Measurements from ENCODE around the gene RTP1. TPM values are rescaled to one million over a fixed set of nuclear protein-coding genes. Genes with fewer than 3 reads are reported as not detected.

Gene RTP1
- total RNA-seq, 1 donor from 2014 or later: not detected

- H3K4me1 ChIP-seq: peaks cover 12% of the 10 kb centered on the region
- no peaks in the 10 kb centered on the region for H3K27me3 ChIP-seq
- Mint-ChIP-seq H3K9me3 (peaks cover 6% of the 10 kb centered on the region), H3K27me3 (ENCODE audit: insufficient read depth, low read depth) (no peaks in the 10 kb centered on the region), H3K27ac (no peak overlapping the region), H3K36me3 (no peaks in the 10 kb centered on the region), H3K4me1 (peaks cover 16% of the 10 kb centered on the region), H3K4me3 (no peak overlapping the region)
- no peak overlapping the region for H2AFZ ChIP-seq (replicated peaks)
- peaks cover 5% of the 10 kb centered on the region for H3K9me3 ChIP-seq (ENCODE audit: low read depth)
- H3K4me2 ChIP-seq: no peak overlapping the region
- no peak overlapping the region for H3K27ac ChIP-seq
- no peaks in the 10 kb centered on the region for H3K79me2 ChIP-seq (ENCODE audit: low read depth)
- H3F3A ChIP-seq (ENCODE audit: low read depth): peaks cover 3% of the 10 kb centered on the region
- H3K36me3 ChIP-seq: no peaks in the 10 kb centered on the region
- no peak for TF ChIP-seq EZH2 (IDR thresholded peaks at IDR 0.05)
- TF ChIP-seq CTCF (IDR thresholded peaks at IDR 0.05): no peak
- no peak for TF ChIP-seq EZH2phosphoT487 (IDR thresholded peaks at IDR 0.05)
- no peaks in the 10 kb centered on the region for H4K20me1 ChIP-seq (ENCODE audit: low read depth)
- DNase-seq (ENCODE audit: low spot score): no peak
- no peak overlapping the region for H3K4me3 ChIP-seq
- no peak overlapping the region for H3K9ac ChIP-seq
Observed at GRCh38 chr3:187211532-187212195, 14.4 kb downstream of the RTP1 start.

- Mint-ChIP-seq H3K4me1 (peaks cover 16% of the 10 kb centered on the region), H3K4me3 (no peak overlapping the region), H3K27me3 (ENCODE audit: insufficient read depth, low read depth) (no peaks in the 10 kb centered on the region), H3K27ac (no peak overlapping the region), H3K9me3 (peaks cover 6% of the 10 kb centered on the region), H3K36me3 (no peaks in the 10 kb centered on the region)
- Histone ChIP-seq H3K9ac (no peak overlapping the region), H3K27ac (no peak overlapping the region), H3K36me3 (no peaks in the 10 kb centered on the region), H3K4me3 (no peak overlapping the region), H3F3A (ENCODE audit: low read depth) (peaks cover 3% of the 10 kb centered on the region), H3K27me3 (no peaks in the 10 kb centered on the region), H4K20me1 (ENCODE audit: low read depth) (no peaks in the 10 kb centered on the region), H3K79me2 (ENCODE audit: low read depth) (no peaks in the 10 kb centered on the region), H3K4me1 (peaks cover 12% of the 10 kb centered on the region), H2AFZ (replicated peaks) (no peak overlapping the region), H3K9me3 (ENCODE audit: low read depth) (peaks cover 2% of the 10 kb centered on the region), H3K4me2 (no peak overlapping the region)
- no peak for DNase-seq (ENCODE audit: low spot score)
- TF ChIP-seq EZH2 (IDR thresholded peaks at IDR 0.05) (no peak), EZH2phosphoT487 (IDR thresholded peaks at IDR 0.05) (no peak), CTCF (IDR thresholded peaks at IDR 0.05) (no peak)
Observed at GRCh38 chr3:187212196-187212545, 14.9 kb downstream of the RTP1 start.

GRCh38 chr3:187212705-187213104 lies 15.4 kb downstream of the RTP1 start:
- H3K36me3 Mint-ChIP-seq: no peaks in the 10 kb centered on the region
- Histone ChIP-seq H3K4me3 (no peak overlapping the region), H3K9ac (no peak overlapping the region), H3K4me1 (peaks cover 12% of the 10 kb centered on the region), H2AFZ (replicated peaks) (no peak overlapping the region), H3F3A (ENCODE audit: low read depth) (peaks cover 3% of the 10 kb centered on the region), H3K79me2 (ENCODE audit: low read depth) (no peaks in the 10 kb centered on the region), H3K27me3 (no peaks in the 10 kb centered on the region), H3K27ac (no peak overlapping the region), H3K4me2 (no peak overlapping the region), H3K9me3 (ENCODE audit: low read depth) (no peaks in the 10 kb centered on the region), H4K20me1 (ENCODE audit: low read depth) (no peaks in the 10 kb centered on the region), H3K36me3 (no peaks in the 10 kb centered on the region)
- H3K27me3 Mint-ChIP-seq (ENCODE audit: insufficient read depth, low read depth): no peaks in the 10 kb centered on the region
- TF ChIP-seq EZH2 (IDR thresholded peaks at IDR 0.05) (no peak), CTCF (IDR thresholded peaks at IDR 0.05) (no peak), EZH2phosphoT487 (IDR thresholded peaks at IDR 0.05) (no peak)
- H3K27ac Mint-ChIP-seq: no peak overlapping the region
- peaks cover 16% of the 10 kb centered on the region for H3K4me1 Mint-ChIP-seq
- H3K4me3 Mint-ChIP-seq: no peak overlapping the region
- DNase-seq (ENCODE audit: low spot score): no peak
- H3K9me3 Mint-ChIP-seq: peaks cover 4% of the 10 kb centered on the region
